SU-DHL-6 (cell line): ENCODE results near the gene DYNC2H1.

Experiments used
- H2AFZ ChIP-seq: fragments of 200-600 bp; sonication (generic); 2 replicates; pipeline ENCODE4 v1.6.1; 2014; ENCODE audit warnings: low read depth, mild to moderate bottlenecking, moderate library complexity, mixed read lengths, antibody characterized with exemption, low read length; ENCODE audit not compliant: severe bottlenecking
- H3F3A ChIP-seq: fragments of 200-600 bp; shearing (Covaris generic); 2 replicates; pipeline ENCODE4 v1.6.0; 2016; ENCODE audit warnings: antibody characterized with exemption, mild to moderate bottlenecking; ENCODE audit not compliant: insufficient read depth
- H3K27ac ChIP-seq: fragments of 200-600 bp; sonication (generic); 2 replicates; pipeline ENCODE4 v1.5.1; 2016; ENCODE audit warnings: low read depth, mild to moderate bottlenecking, low read length, moderate library complexity, mixed read lengths
- H3K27me3 ChIP-seq: fragments of 200-600 bp; sonication (generic), shearing (Covaris generic); 2 replicates; pipeline ENCODE4 v1.6.0; 2014; ENCODE audit warnings: mild to moderate bottlenecking, low read length
- H3K36me3 ChIP-seq: fragments of 200-600 bp; sonication (generic); 2 replicates; pipeline ENCODE4 v1.6.1; 2014; ENCODE audit warnings: mild to moderate bottlenecking, low read length, mixed read lengths
- H3K4me2 ChIP-seq: fragments of 300-600, 200-600 bp; shearing (Covaris generic), sonication (generic); 2 replicates; pipeline ENCODE4 v1.6.0; 2014; ENCODE audit warnings: low read length, low read depth, mild to moderate bottlenecking; ENCODE audit not compliant: poor library complexity, severe bottlenecking
- H3K4me3 ChIP-seq: fragments of 200-600 bp; sonication (generic); 2 replicates; pipeline ENCODE4 v1.5.1; 2014; ENCODE audit warnings: antibody characterized with exemption, low read length, mild to moderate bottlenecking, mixed read lengths; ENCODE audit not compliant: insufficient read depth, poor library complexity, severe bottlenecking
- H3K79me2 ChIP-seq: fragments of 200-600 bp; sonication (generic); 2 replicates; pipeline ENCODE4 v1.6.1; 2014; ENCODE audit warnings: mild to moderate bottlenecking, low read length, moderate library complexity; ENCODE audit not compliant: insufficient read depth
- H3K9ac ChIP-seq: fragments of 200-600 bp; sonication (generic); 2 replicates; pipeline ENCODE4 v1.7.0; 2014; ENCODE audit warnings: mild to moderate bottlenecking, low read length
- H3K9me2 ChIP-seq: fragments of 200-600 bp; sonication (generic); replicated peaks from 2 replicates; pipeline ENCODE4 v1.6.1; 2014; ENCODE audit warnings: low read length; ENCODE audit not compliant: insufficient read depth
- H3K9me3 ChIP-seq: fragments of 200-600 bp; sonication (generic); 2 replicates; pipeline ENCODE4 v1.6.1; 2014; ENCODE audit warnings: low read length, mixed read lengths; ENCODE audit not compliant: insufficient read depth
- H4K20me1 ChIP-seq: fragments of 200-600 bp; sonication (generic); 2 replicates; pipeline ENCODE4 v1.6.1; 2014; ENCODE audit warnings: low read depth, mild to moderate bottlenecking, antibody characterized with exemption, low read length, moderate library complexity, mixed read lengths
- CTCF ChIP-seq: fragments of 200-600 bp; sonication (generic); IDR thresholded peaks from one replicate; pipeline ENCODE4 v1.5.1; 2017; ENCODE audit warnings: antibody characterized with exemption, mild to moderate bottlenecking, low read length, moderate library complexity; ENCODE audit not compliant: insufficient read depth, poor library complexity, severe bottlenecking
- EZH2phosphoT487 ChIP-seq: fragments of 200-600 bp; sonication (generic), shearing (Covaris generic); conservative IDR thresholded peaks from 2 replicates; pipeline ENCODE4 v1.6.1; 2018; ENCODE audit warnings: mild to moderate bottlenecking, antibody characterized with exemption, low read length, moderate library complexity, mixed read lengths

DYNC2H1 gene

GRCh38 chr11:103339485-103339857, 230.2 kb downstream of the DYNC2H1 start:
- no peaks in the 10 kb centered on the region for H3K36me3 ChIP-seq
- H3F3A ChIP-seq, result no peaks in the 10 kb centered on the region
- no peaks in the 10 kb centered on the region for H3K9me3 ChIP-seq
- no peak for TF ChIP-seq EZH2phosphoT487
- no peak for TF ChIP-seq CTCF
- H3K27me3 ChIP-seq, result no peaks in the 10 kb centered on the region
- H2AFZ ChIP-seq, result no peak overlapping the region
- no peaks in the 10 kb centered on the region for H3K9me2 ChIP-seq
- no peaks in the 10 kb centered on the region for H3K79me2 ChIP-seq
- no peak overlapping the region for H3K27ac ChIP-seq
- H3K4me3 ChIP-seq, result no peak overlapping the region
- no peak overlapping the region for H3K4me2 ChIP-seq
- H3K9ac ChIP-seq, result no peak overlapping the region
- H4K20me1 ChIP-seq, result no peaks in the 10 kb centered on the region

- no peak overlapping the region for H3K4me2 ChIP-seq
- no peaks in the 10 kb centered on the region; the same call in 1 of the 2 replicates for H3K9me2 ChIP-seq
These were observed 231.7 kb downstream of the DYNC2H1 start for GRCh38 chr11:103340956-103341355.

GRCh38 chr11:103344886-103345285, 235.7 kb downstream of the DYNC2H1 start:
- TF ChIP-seq EZH2phosphoT487 (no peak), CTCF (no peak)
- H3K36me3 ChIP-seq, result no peaks in the 10 kb centered on the region
- no peak overlapping the region for H3K4me2 ChIP-seq
- no peaks in the 10 kb centered on the region for H4K20me1 ChIP-seq
- H3K9ac ChIP-seq, result no peak overlapping the region
- no peaks in the 10 kb centered on the region for H3F3A ChIP-seq
- no peaks in the 10 kb centered on the region for H3K27me3 ChIP-seq
- no peak overlapping the region for H2AFZ ChIP-seq
- no peak overlapping the region for H3K27ac ChIP-seq
- no peaks in the 10 kb centered on the region; the same call in 1 of the 2 replicates for H3K9me2 ChIP-seq
- H3K9me3 ChIP-seq, result no peaks in the 10 kb centered on the region
- no peaks in the 10 kb centered on the region for H3K79me2 ChIP-seq
- no peak overlapping the region for H3K4me3 ChIP-seq

More at GRCh38 chr11:103340956-103341355, 231.7 kb downstream of the DYNC2H1 start:
- H3K27ac ChIP-seq, result no peak overlapping the region
- no peaks in the 10 kb centered on the region for H3K27me3 ChIP-seq
- no peak overlapping the region for H3K4me3 ChIP-seq
- no peak overlapping the region for H3K9ac ChIP-seq
- no peaks in the 10 kb centered on the region for H3F3A ChIP-seq
- no peaks in the 10 kb centered on the region for H3K36me3 ChIP-seq
- no peaks in the 10 kb centered on the region for H3K9me3 ChIP-seq
- no peaks in the 10 kb centered on the region for H4K20me1 ChIP-seq
- no peak overlapping the region for H2AFZ ChIP-seq
- TF ChIP-seq CTCF, result no peak
- TF ChIP-seq EZH2phosphoT487, result no peak
- H3K79me2 ChIP-seq, result no peaks in the 10 kb centered on the region

GRCh38 chr11:103349595-103349994, 240.4 kb downstream of the DYNC2H1 start:
- TF ChIP-seq CTCF (no peak), EZH2phosphoT487 (no peak)
- Histone ChIP-seq H3K4me2 (no peak overlapping the region), H2AFZ (no peak overlapping the region), H4K20me1 (no peaks in the 10 kb centered on the region), H3K27me3 (no peaks in the 10 kb centered on the region), H3K9ac (no peak overlapping the region), H3K4me3 (no peak overlapping the region), H3K27ac (no peak overlapping the region), H3F3A (no peaks in the 10 kb centered on the region), H3K9me2 (no peaks in the 10 kb centered on the region; the same call in 1 of the 2 replicates), H3K36me3 (no peaks in the 10 kb centered on the region), H3K79me2 (no peaks in the 10 kb centered on the region), H3K9me3 (no peaks in the 10 kb centered on the region)
